HG03039 (cell line): ENCODE data around the gene TP63.
"Not testable (repeated sequence)": the region's sequence is repeated elsewhere in the genome, so short reads cannot be mapped to it uniquely, and the experiment has no call there.

Experiments
- ATAC-seq: cut with Tn5 transposase; IDR thresholded peaks from one replicate; pipeline ENCODE4 v1.9.1; 2021; ENCODE audit warnings: mild to moderate bottlenecking, moderate library complexity; ENCODE audit not compliant: unreplicated experiment

TP63 gene

DNA sequence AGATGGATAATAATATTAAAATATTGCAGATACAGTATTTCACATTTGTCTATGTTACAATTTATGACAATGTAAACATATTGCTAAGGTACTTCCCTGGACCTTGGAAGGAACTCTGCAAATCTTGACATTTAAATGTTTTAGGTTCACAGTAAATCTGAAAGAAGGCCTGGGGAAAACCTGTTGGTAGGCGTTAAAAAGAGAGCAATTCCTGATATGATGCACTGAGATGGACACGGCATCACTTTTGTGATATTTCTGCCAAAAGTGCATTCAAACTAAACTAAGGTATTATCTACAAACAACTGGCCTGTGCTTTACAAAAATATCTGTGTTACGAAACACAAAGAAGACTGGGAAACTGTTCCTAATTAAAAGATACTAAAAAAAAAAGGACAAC lies 6.1 kb upstream of the TP63 start:
- no peak for ATAC-seq

DNA sequence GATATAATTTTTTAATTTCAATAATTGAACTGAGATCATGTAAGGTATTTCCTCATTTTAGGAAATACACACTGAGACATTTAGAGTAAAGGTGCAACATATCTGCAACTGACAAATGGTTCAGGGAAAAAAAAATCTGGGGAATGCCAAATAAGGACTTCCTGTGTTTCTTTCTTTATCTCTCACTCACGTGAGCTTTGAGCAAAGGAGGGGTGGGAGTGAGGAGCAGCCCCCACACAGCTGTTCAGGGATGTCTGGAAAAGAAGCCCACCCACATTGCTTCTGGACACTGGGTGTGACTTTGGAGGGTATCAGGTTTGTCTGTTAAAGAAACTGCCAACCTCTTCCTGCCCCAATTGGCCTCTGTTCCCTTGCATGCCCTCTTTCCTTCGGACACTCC lies 5.6 kb upstream of the TP63 start:
- ATAC-seq, result no peak

DNA sequence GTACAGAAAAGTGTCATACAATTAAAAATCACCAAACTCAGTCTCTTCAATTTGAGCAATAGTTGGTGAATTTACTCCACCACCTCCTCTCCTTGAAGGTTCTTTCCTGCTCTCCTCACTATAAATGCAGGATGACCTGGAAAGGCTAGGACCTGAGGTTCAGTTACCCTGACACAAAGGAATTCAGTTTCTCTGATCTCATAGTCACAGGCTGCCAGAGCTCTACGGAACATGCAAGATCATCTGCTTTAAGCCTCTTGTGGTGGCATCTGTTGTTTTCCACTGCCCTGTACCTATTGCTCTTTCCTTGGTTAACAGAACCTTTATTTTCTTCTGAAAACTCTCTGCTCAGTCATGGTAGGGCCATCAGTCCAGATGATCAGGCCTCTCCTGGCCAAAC lies 4.9 kb upstream of the TP63 start:
- no peak for ATAC-seq

GRCh38 chr3:189629803-189630455 lies 1.3 kb upstream of the TP63 start:
- ATAC-seq, result no peak

DNA sequence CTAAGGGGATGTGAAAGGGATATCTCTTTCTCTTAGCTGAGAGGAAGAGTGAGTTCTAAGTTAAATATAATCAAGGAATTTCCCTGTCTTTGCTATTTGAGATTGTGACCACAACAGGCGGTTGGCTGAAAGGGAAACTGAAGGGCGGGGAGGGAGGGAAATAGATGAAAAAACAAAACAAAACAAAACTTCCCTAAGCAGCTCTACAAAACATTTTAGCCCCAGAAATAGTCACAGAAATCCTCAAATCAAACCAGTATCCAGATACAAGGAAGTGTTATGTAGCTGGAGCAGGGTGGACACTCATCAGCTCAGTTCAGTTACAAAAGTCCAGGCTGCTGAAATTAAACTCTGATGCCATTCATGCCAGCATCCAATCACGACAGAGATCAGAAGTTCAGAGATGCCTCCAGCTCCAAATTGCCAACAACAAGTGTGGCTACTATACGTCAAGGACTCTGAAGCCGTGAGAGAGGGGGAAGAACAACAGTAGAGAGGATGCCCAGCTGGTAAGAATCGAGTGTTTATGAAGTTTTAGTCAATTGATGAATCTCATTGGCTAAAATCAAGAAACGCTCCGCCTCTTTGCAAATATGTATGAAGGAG lies 319 bp upstream of the TP63 start:
- peak; percentile 43 for ATAC-seq

DNA sequence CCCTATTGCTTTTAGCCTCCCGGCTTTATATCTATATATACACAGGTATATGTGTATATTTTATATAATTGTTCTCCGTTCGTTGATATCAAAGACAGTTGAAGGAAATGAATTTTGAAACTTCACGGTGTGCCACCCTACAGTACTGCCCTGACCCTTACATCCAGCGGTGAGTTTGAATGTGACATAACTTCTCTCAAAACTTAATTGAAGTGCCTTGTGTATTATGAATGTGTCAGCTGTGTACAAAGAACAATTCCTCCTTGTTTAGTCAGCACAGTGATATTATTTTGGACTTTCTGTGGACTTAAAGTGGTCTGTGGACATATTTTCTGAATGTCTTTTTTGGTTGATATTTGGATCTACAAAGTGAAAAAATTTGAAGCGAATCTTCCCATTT lies 220 bp downstream of the TP63 start:
- ATAC-seq, result peak; percentile 10

- no peak for ATAC-seq
Measured at GRCh38 chr3:189632242-189632641, 1.1 kb downstream of the TP63 start.

DNA sequence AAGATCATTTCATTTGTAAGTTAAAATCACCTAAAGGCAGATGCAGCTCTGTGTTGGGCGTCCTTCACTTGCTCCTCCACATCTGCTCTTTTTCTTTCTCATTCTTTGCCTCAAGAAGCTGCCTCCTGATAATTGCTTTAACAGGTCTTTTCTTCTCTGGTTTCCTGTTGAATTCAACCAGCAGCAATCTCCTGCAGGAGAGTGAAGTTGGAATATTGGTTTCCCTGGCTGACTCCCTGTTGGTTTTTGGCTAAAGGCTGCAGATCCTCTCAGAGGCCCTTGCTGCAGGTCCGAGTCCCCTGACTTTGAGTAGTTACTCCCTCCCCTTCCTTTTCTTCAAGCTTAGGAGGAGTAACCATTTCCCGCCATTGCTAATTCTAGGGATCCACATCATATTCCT lies 4.2 kb downstream of the TP63 start:
- no peak for ATAC-seq

DNA sequence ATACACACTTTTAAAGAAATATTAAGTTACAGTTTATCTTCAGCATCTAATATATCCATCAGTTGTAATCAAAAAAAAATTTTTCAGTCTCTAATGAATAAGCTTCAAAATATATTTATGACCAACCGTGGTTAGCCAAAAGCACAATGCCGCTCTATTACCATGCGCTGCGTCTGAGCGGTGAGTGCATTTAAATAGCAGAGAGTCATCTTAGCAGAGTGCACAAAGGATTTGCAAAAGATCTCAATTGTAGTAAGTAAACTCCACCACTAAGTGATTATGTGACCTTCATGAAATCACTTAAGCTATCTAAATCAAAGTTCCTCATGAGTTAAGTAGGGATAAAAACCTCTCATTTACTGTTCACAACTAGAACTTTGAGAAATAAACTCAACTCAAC lies 4.9 kb downstream of the TP63 start:
- ATAC-seq, result no peak

- ATAC-seq, result no peak
Measured at GRCh38 chr3:189637750-189638149, 6.6 kb downstream of the TP63 start.

DNA sequence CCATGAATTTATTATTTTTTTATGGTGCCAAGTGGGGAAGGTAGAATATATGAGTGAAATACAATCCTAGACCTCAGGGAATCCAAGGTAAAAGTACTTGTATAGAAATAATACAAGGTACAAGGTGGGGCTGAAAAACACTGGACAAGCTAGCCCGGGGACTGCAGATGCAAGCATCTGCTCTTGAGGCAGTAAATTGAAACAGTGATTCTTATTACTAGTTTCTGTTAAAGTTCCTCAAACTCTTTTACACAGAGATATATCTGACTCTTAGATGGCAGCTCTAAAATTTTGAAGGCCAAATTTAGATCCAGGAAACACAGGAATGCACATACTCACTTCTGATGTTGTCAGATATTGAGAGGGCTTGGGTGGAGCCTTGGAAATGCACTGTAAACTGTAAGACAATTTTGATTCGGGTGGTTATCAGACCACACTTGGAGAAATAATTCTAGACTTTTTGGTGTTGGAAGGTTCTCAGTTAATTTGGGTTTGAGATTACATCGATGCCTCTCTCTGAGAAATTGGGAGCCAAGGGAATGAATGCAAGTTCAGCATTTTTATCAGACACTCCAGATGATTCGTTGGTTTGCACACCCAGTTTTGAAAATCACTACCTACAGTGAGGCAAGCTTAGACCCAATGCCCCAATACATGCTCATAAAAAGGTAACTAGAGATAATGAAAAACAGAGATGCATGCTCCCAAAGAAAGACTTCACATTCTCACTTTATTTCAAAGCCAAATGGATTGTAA lies 7.3 kb downstream of the TP63 start:
- no peak for ATAC-seq

DNA sequence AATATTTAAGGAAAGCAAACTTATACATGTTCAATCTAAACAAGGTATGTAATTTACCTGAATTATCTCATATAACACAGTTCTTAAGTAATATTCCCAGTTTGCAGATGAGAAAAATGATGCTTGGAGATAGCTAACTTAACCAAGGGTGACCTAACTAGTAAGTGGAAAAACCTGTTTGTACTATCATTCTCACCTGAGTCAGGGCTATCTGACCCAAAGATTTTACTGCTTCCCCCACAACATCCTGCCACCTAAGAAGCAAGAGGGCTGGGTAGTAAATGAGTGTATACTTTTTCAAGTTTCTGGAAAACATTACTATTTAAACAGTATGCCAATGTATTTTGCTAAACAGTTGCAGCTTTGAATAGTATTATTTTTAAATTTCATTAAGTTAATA lies 10.6 kb downstream of the TP63 start:
- no peak for ATAC-seq

GRCh38 chr3:189646853-189647542 lies 15.8 kb downstream of the TP63 start:
- ATAC-seq, result no peak

GRCh38 chr3:189652042-189652441 lies 20.9 kb downstream of the TP63 start:
- ATAC-seq, result no peak

DNA sequence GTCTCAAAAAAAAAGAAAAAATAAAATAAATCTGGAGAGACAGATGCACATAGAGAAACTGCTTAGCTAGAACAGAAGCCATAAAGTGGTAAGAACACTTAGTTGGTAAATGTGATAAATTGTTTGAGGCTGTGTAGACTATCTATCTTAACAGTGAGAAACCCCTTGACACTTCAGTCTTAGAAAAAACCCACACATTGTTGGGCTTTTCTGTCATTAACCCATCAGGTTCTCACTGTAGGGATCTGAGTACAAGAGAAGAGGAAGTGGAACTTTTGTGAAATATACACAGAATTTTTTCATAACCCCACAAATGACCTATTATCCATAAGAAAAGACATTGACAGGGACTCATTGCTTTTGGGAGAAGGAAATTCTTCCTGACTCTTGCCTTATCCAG lies 24.4 kb downstream of the TP63 start:
- no peak for ATAC-seq

DNA sequence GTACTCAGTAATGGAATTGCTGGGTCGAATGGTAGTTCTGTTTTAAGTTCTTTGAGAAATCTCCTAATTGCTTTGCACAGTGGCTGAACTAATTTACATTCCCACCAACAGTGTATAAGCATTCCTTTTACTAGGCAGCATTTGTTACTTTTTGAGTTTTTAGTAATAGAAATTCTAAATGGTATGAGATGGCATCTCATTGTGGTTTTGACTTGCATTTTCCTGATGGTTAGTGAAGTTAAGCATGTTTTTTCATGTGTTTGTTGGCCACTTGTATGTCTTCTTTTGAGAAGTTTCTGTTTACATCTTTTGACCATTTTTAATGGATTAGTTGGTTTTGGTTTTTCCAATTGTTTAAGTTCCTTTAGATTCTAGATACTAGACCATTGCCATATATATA lies 28.4 kb downstream of the TP63 start:
- ATAC-seq, result no peak

GRCh38 chr3:189664311-189664710 lies 33.1 kb downstream of the TP63 start:
- ATAC-seq, result no peak

- ATAC-seq, result not testable (repeated sequence)
Measured at GRCh38 chr3:189672346-189672745, 41.2 kb downstream of the TP63 start.

GRCh38 chr3:189673535-189673934 lies 42.3 kb downstream of the TP63 start:
- peak; percentile 73 for ATAC-seq

- ATAC-seq, result no peak
Measured at GRCh38 chr3:189674249-189674913, 43.2 kb downstream of the TP63 start.

GRCh38 chr3:189677667-189678066 lies 46.5 kb downstream of the TP63 start:
- ATAC-seq, result no peak
